Activated naive CD4-positive, alpha-beta T cell treated with Interleukin-2 at 50 U/mL for 16 hours (primary cell): Measurements from ENCODE around the gene ZC3H12A.
"Not testable (repeated sequence)": the region's sequence is repeated elsewhere in the genome, so short reads cannot be mapped to it uniquely, and the experiment has no call there.

Source experiments
- DNase-seq: peaks from one replicate; pipeline ENCODE4 v3.0.0-alpha.2; 2020

Gene ZC3H12A

DNA sequence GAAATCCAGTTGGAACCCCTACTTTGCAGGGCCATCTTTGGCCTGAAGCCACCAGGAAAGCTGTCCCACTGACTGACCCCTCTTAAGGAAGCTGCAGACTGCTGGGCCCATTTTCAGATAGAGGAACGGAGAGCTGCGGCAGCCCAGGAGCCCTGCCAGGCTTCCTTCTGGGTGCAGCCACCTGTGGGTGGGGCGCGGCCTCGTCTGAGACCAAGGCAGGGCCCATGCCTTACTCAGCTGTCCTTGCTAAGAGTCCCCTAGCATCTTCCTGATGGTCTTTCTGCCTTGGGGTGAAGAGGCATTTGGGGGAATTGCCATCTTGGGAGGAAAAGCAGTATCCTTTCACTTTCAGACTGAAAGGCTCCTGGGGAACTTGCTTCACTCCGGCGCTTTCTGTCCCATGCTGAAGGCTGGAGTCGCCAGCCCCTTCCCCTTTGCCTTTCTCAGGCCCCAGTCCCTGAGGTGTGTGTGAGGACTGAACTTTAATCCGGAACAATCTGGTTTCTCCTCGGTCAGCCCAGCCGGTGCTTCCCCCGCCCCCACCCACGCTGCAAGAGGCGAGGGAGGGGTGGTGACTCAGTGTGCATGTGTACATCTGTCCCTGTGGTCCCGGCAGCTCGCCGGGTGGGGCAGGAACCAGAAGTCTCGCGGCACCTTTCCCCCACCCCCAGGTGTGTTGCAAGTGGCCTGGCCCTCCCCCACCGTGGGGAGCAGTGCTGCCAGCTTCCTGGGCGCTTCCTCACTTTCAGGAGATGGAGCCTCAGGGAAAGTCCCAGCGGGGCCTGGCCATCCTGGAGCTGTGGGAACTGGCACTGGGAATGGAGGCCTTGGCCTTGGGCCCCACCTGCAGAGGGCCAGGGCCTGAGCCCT, 5.1 kb downstream of the ZC3H12A start:
- peak; percentile 94 for DNase-seq

DNA sequence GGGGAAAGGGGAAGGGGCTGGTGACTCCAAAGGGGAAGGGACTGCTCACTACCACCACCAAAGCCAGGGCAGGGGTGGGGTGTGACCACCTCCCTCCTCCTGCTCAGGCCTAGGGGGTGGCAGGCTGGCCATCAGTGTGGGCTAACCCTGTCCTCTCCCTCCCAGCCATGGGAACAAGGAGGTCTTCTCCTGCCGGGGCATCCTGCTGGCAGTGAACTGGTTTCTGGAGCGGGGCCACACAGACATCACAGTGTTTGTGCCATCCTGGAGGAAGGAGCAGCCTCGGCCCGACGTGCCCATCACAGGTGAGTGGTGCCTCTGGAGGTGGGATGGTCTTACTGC, 5.7 kb downstream of the ZC3H12A start:
- DNase-seq = no peak

DNA sequence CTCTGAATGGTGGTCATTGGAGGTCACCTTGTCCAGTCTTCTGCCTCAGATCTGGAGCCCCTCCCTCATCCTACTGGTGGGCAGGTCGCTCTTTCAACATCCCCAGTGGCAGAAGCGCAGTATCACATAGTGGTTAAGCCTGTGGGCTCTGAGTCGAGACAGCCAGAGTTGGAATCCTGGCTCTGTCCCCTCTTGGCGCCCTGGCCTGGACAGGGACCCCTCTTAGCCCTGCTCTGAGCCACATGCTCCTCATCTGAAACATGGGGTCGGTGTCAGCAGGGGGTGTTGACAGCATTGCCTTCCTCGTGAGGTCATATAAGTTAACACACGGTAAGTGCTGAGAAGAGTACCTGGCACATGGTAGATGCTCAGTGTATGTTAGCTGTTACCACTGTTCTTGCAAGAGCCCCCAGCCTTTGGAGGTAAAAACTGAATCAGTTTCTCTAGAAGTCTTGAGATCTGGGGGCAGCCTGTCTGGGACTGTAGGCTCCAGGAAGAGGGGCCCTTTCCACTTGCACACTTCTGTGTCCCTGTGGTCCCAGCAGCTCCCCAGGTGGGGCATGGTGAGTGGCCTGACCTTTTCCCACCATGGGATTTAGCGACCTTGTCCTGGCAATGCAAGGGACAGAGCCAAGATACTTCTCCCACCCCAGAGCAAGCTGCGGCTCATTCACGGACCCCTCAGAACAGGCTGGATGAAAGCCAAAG, 6.4 kb downstream of the ZC3H12A start:
- no peak for DNase-seq

DNA sequence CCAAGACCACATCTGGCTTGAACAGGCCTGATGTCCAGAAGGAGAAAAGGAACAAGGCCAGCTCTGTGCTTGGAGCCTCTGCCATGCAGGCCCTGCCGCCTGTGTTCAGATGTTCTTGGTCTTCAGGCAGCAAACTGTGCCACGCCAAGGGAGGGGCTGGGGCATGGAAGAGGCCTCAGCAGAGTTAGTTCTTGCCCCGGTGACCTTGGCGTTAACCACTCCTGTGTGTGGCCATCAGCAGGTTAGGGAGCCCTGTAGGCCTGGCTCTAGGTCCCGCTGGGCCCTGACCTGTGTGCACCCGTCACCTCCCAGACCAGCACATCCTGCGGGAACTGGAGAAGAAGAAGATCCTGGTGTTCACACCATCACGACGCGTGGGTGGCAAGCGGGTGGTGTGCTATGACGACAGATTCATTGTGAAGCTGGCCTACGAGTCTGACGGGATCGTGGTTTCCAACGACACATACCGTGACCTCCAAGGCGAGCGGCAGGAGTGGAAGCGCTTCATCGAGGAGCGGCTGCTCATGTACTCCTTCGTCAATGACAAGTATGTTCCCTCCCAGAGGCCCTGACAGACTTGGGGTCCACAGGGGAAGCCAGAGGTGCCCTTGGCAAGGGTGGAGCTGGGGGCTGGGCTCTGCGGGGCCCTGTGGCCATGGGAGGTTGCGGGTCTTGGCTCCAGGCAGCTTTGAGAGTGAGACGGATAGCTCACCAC, 7.1 kb downstream of the ZC3H12A start:
- DNase-seq = peak; percentile 29

DNA sequence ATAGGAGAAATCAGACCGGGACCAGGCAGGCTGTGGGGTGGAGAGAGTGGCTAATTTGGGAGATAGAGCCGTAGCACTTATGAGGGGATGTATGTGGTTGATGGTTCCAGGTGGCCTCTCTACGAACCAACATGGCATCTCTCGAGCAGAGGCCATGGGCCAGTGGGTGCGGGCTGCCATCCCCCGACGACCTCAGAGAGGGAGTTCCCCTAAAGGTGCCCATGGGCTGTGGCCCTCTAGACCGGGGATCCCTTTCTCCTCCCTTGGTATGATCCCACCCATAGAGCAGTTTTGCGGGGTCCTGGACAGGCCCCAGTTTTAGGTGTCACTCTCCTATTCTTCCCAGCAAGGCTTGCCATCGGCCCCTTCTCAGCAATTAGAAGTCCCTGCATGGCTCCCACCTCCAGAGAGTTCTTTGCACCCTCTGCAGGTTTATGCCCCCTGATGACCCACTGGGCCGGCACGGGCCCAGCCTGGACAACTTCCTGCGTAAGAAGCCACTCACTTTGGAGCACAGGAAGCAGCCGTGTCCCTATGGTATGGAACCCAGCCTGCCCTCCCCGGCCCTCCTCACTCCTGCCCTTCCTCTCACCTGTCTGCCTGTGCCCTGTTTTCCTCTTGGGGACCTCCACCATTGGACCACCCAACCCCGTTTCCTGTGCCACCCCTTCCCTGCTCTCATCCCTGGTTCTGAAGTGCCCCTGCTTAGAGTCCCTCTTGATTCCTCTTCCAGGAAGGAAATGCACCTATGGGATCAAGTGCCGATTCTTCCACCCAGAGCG, 7.8 kb downstream of the ZC3H12A start:
- no peak for DNase-seq

DNA sequence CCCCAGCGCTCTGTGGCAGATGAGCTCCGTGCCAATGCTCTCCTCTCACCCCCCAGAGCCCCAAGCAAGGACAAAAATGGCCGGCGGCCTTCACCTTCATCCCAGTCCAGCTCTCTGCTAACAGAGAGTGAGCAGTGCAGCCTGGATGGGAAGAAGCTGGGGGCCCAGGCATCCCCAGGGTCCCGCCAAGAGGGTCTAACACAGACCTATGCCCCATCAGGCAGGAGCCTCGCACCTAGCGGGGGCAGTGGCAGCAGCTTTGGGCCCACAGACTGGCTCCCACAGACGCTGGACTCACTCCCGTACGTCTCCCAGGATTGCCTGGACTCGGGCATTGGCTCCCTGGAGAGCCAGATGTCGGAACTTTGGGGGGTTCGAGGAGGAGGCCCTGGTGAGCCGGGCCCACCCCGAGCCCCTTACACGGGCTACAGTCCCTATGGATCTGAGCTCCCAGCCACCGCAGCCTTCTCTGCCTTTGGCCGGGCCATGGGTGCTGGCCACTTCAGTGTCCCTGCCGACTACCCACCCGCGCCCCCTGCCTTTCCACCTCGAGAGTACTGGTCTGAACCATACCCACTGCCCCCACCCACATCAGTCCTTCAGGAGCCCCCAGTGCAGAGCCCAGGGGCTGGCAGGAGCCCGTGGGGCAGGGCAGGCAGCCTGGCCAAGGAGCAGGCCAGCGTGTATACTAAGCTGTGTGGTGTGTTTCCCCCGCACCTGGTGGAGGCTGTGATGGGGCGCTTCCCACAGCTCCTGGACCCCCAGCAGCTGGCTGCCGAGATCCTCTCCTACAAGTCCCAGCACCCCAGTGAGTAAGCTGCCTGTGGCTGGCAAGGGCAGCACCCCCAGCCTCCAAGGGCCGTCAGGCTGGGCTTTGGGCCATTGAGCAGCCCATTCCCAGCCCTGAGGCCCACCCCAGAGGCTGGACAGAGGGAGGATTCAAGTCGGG, 8.7 kb downstream of the ZC3H12A start:
- no peak for DNase-seq

DNA sequence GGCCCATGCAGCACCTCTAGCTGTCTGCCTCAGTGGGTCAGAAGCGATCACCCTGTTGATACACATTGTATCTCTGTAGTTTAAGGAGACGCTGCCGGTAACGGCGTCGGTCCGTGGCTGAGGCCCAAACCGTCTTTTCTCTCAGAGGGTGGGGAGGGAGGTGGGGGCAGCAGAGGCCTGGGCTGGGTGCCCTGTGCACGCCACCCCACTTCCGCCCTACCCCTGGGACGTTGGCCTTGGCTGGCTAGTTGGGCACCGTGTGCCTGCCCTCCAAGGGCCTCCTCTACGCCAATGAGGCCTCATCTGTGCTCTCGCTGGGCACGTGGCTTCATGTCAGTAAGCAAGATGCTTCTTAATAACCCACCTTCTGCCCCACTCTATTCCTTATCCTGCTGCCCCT, 9.4 kb downstream of the ZC3H12A start:
- DNase-seq = no peak

DNA sequence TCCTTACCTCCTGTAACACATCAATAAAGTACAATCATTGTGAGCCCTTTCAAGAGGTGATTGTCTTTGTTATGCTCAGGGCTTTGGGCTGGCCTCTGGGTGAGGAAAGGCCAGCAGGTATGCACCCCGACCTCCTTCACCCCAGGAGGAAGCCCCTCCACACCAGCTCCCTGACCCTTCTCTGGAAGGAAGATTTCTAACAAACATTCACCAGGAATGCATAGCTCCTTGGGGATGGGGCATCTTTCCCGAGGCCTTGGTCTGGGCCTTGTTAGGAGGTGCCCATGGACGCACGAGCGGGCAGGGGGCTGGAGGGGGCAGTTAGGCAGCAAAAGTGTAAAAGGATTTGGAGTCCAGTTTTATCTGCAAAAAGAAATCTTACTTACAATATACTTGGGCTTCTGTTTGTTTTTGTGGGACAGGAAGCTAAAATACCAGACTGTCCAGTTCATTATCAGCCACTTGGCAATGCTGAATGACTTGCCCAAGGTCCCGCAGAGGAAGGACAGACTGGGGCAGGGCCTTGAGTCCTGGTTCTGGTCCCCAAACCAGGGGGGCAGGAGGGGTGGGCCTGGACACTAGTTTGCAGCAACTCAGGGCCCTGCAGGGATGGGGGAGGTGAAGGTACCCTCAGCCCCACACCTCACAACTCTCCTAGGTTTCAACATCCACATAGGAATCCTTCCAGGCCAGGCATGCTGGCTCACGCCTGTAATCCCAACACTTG, 10.1 kb downstream of the ZC3H12A start:
- DNase-seq = no peak

DNA sequence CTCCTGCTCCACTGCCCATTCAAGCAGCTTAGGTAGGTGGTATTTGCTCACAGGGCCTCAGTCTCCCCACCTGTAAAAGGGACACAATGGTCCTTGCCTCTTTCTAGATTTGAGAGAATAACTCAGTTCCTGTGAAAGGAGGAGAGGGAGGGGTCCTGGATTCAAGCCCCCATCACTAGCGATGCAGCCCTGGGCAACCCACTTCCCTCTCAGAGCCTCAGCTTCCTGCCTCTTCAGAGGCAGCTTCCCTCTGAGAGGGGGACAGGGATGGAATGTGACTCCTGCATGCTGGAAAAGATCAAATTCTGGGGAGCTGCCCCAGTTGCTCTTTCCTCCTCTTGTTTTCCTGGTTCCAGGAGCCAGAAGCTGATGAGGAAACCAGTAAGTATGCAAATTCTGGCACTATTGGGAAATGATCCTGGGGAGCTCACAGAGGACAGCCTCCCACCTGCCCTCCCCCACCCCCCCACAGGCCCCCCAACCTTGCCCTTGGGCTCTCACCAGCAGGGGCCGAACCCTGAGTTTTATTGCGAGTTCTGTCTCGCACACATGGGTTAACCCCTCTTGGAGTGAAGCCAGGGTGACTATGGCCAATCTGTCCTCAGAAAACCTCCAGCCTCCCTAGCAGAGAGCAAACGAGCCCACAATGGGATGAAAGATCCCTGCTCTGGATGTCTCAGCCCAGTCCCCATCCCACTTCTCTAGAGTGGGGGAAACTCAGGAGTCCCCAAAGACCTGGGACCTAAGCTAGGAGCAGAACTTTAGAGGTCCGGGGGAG, 11.7 kb downstream of the ZC3H12A start:
- DNase-seq = no peak

DNA sequence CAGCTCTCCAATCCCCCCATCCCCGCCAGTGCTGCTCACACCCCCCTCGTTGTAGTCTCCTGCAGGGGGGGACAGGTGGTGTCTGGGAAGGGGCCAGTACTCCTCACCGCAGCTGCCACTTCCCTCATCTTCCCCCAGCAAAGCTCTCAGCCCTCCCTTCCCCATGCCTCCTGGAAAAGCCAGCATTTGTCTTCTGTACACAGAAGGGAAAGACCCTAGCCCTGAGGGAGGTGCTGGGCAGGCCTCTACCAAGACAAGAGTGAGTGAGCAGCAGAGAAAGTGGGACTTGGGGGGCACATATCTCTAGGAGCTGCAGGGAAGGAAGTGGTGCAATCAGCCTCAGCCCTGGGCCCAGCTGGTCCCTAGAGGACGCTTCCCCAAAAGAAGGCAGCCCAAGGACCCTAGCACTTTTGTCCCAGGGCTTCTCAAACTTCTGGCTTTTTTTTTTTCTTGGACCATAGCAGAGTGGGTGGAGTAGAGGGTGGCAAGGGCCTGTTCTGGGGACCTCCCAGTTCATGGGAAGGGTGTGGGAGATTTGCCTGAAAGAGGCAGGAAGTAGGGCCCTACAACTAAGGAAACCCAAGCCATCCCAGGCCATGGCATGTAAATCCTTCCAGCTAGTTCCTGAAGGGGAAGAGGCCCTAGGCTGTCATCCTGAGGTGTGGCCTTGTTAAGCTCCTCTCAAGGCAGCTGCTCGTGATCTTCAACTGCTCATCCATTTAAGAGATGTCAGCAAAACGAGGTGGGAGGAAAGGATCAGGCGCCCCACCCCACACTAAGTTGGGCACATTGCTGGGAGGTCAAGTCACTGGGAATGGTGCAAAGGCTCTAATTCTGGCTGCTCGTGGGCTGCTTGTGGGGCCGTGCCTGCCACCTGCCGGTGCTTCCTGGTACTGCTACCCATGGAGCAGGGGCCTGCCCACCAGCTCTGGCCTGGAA, 12.6 kb downstream of the ZC3H12A start:
- peak; percentile 81 for DNase-seq

DNA sequence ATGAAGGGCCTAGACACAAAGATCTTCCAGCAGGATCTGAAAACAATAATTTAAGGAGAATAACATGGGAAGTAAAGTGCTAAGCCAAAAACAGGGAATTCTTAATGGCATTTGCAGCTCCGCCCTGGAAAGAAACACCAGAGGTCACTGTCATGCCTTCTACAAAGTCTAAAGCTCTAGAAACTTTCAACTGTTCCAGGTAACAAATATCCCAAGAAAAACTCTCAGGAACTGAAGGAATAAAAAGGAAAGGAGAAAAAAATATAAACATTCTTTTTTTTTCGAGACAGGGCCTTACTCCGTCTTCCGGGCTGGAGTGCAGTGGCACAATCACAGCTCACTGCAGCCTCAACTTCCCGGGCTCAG, 13.2 kb downstream of the ZC3H12A start:
- DNase-seq = no peak

DNA sequence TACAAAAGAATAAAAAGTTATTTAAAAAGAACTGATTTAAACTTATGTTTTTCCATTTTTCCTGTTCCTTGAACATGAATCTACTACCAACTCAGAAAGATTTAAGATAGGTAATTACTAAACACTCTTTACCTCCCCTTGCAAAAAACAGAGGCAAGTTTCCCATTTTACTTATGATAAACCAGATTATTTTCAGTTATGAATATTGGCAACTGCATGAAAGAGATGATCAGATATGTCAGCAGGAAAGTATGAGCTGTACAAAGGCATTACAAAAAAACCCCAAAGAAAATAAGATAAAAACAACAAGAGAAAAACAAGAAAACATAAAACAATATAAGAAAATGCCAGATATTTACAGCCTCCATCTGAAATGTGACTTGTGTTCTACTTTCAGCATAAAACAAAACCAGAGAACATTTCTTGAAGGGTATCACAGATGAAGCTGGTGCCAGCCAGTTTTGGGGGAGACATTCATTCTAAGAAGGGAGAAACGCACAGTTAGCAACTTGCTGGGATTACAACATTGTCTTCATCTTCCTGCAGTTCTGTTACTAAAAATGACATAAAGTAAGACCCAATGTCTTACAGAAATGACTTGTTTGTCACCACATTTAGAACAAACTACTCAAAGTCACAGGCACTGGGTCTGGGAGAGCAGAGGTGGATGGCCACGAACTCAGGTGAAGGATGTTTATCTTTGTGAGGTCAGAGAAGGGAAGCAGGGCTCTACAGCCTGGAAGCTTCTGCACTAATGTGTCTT, 19.1 kb downstream of the ZC3H12A start:
- DNase-seq = no peak

DNA sequence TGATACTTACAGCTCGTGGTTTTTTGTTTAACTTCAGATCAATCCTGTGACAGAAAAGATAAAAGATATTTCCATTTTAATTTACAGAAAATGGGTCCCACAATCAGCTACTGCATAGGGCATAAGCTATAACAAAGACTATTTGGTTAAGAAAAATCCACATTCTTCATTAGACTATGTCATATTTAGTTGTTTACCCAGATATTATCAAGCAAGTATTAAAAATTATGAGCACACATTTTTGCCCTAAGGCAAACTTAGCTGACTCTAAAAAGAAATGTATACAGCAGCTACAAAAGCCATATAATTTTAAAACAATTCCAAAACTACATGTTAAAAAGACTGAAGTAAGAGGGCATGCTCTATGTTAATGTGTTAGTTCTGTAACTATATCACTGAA, 21.5 kb downstream of the ZC3H12A start:
- no peak for DNase-seq

DNA sequence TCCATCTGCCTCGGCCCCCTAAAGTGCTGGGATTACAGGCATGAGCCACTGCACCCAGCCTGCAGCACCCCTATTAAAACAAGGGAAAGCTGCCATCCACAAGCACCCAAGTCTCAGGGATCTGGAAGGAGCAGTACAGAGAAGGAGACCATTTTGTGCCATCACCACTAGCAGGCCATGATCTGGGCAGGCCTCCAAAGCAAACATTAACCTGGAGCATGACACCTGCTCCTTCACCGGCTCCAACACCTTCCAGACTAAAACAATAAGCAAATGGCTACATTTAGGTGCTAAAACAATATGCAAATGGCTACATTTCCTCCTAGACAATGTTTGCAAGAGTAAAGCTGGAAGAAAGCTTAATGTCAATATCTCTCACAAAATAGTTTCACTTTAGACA, 23.5 kb downstream of the ZC3H12A start:
- DNase-seq = no peak

DNA sequence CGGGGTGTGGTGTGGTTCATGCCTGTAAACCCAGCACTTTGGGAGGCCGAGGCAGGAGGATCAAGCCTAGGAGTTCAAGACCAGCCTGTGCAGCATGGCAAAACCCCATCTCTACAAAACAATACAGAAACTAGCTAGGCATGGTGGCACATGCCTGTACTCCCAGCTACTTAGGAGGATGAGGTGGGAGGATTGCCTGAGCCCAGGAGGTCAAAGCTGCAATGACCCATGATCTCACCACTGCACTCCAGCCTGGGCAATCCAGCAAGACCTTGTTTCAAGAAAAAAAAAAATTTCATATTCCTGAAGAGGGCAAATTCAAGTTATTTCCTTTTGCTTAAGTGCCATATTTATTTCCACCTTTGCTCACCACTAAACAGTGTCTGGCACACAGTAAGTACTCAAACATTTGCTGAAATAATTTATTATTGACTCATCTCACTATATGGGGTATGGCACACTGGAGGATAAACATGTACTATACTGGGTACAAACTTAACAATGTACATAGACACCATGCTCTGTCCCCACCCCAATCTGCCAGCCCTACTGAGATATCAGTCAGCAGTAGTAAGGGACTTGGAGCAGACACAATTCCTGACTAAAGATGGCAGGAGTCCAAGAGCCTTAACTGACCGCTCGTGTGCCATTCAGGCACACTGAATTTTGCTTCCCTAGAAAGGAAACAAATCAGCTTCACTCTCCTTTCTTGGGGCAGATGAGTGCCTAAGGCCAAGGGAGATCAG, 24.7 kb downstream of the ZC3H12A start:
- no peak for DNase-seq

DNA sequence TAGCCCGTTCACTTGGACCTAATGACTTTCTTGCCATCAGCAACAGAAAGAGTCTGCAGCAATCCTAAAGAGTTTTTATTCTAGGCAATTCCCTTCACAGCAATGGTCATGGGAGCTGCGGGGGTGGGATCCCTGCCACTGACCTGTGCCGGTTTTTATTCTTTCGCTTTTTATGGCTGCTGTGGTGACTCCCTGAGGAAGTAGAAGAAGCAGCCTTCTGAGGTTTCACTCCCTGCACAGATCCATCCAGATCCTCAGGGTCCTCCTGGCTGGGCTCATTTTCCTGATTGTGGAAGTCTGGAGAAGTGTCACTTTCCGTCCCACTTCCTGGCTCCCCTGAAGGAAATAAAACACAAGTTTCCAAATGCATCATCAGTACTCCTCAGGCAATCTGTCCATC, 27.3 kb downstream of the ZC3H12A start:
- DNase-seq = no peak

DNA sequence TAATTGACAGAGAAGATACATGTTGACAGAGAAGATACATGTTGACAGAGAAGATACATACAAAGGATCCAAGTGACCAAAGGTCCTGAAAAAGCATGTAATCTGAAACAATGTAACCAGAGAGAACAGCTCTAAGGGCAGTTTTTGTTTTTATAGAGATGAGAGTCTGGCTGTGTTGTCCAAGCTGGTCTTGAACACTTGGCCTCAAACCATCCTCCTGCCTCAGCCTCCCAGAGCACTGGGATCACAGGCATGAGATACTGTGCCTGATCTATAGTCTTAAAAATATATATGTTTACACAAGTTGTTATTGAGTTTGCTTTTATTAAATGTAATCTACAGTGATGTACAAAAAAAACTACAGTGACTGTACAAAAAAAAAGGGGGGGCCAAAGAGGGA, 27.7 kb downstream of the ZC3H12A start:
- no peak for DNase-seq

DNA sequence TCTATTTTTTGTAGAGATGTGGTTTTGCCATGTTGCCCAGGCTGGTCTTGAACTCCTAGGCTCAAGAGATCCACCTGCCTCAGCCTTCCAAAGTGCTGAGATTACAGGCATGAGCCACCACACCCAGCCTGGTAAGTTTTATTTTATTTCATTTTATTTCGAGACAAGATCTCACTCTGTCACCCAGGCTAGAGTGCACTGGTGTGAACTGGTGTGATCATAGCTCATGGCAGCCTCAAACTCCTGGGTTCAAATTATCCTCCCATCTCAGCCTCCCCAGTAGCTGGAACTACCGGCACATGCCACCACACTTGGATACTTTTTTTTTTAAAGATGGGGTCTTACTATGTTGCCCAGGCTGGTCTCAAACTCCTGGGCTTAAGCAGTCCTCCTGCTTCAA, 28.4 kb downstream of the ZC3H12A start:
- not testable (repeated sequence) for DNase-seq
